HG03060 (cell line): Measurements from ENCODE around the gene CRYZL1.

ENCODE experiments used
- ATAC-seq: cut with Tn5 transposase; IDR thresholded peaks from one replicate; pipeline ENCODE4 v1.9.1; 2021; ENCODE audit warnings: low read depth, moderate number of reproducible peaks; ENCODE audit not compliant: unreplicated experiment

Gene CRYZL1

DNA sequence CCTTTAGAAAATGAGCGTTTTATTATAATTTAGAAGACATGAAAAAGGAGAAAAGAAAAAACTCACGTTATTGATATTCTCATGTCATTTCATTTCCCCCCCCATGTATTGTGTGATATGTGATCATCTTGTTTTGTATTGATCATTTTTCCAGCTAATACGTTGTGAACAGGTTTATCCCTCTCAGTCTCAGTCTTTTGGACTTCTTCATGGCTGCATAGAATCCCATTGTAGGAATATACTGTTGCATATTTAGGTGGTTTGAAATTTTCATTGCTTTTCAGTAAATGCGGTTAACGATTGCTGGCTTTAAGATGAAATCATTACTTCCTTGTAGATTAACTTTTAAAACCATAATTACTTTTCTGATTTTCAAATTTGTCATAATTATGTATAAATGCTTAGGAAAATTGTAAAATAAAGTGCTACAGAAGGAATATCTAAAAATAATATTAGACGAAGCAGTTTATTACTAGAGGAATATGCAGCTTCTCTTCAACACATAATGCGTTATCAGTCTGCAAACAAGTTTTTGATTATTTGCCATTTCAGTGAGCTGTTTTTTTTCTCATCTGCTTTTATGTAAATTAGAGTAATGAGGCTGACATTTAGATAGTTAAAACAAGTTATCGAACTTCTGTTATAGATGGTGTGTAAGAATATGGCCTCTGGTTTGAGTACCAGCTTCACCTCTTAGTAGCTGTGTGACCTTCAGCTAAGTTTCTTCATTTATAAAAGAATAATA lies 96.9 kb downstream of the CRYZL1 start:
- no peak for ATAC-seq

DNA sequence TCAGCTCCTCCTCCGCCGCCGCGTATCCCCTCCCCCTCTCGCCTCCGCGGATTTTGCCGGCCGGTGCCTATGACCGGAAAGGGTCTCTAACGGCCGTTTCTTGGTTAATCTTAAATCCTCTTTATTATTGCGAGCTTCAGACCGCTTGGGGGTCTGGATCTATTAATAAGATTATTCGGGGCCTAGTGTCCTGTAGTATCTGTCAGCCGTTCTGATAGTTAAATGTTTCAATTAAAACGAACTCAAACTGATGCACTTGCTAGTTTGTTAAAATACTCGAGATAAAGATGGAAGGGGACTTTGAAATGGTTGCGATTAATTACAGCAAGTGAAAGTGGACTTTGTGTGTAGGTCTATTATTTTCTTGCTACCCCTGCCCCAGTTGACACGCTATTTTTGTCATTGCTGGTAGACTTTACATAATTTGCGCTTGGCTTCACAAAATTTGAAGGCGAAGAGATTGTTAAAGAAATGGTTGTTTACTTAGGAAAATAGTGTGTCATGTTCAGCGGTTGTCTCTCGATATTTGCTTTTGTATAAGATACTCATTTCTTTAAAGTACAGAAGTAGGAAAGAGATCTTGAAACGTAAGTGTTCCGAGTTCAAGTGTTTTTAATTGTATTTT lies 97.9 kb downstream of the CRYZL1 start:
- ATAC-seq, result no peak

DNA sequence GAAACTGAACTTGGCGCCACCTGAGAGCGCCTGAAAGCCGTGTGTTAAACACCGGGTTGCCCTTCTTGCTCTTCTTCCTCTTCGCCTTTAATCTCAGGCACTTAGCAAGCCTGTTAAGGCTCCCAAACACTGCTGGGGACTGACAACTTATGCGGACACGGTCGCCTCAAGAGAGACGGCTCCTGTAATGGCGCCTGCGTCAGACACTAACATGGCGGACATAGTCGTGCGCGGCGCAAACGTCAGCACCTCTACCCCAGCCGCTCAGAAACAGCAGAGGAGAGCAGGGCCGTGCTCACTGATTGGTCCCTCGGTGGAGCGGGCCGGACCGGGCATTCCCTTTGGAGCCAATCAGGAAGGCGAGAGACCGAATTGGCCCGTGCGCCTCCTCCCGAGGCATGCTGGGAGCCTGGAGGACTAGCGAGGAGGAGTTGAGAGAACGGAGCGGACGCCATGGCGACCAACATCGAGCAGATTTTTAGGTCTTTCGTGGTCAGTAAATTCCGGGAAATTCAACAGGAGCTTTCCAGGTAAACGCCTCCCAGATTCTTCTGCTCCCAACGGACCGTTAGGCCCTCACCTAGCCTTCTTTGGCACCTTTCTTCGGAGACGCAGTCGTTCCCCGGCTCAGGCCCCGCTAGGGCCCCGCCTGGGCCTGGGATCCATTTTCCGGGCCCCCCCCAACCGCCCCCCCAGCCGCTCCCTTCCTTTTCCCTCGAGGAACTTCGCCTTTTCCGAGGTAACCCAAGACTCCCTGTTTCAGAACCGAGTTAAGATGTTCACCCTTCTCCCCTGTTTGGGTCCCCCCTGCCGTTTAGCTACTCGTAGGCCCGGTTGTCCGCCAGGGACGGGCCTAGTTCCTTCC lies 98.7 kb downstream of the CRYZL1 start, which contains the start of gene SON:
Gene SON, plus strand, starts transcription at position 399 of the 865 bp plus-strand sequence. Its CDS starts 55 bp downstream, at position 454.
- ATAC-seq, result peak; percentile 86

DNA sequence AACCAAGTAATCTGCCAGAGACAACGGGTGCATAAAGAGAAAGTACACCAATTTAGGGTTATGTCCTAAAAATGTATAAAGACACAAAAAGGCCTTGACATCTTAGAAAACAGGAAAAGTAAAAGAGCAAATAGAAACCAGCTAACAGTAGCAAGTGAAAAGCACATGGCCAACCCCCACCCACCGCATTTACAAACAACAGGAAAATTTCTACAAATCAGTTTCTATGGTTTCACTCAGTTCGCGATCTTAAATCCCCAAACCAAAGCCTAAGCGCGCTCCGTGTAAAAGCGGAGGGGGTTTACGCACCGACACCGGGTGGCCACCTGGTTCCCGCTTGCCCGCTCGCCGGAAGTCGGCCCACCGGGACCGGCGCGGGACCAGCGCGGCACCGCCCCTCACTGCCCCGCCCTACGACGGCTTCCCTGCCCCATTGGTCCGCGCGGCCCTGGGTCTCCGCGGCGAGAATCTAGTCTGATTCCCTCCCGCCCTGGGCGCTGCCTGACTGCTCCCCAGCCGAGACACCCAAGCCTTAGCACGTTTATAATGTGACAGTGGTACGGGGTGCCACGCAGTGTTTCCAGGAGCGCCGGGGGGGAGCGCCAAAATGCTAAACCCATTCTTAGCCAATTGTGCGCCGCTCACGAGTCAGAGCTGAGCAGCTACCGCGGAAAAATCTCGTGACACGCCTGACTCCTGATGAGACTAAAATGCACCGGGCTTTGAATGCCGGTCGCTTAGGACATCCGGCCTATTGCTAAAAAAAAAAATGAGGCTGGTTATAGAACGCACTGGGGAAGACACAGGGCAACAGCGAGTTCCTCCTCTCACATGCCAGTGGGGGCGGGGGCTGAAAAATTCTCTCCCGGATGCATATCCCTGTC lies 99.5 kb downstream of the CRYZL1 start, which contains the start of gene GART:
Gene GART, minus strand, starts transcription at position 362 of the 884 bp plus-strand sequence. CDS start 2,802 bp downstream, outside the sequence.
- ATAC-seq, result peak; percentile 19

DNA sequence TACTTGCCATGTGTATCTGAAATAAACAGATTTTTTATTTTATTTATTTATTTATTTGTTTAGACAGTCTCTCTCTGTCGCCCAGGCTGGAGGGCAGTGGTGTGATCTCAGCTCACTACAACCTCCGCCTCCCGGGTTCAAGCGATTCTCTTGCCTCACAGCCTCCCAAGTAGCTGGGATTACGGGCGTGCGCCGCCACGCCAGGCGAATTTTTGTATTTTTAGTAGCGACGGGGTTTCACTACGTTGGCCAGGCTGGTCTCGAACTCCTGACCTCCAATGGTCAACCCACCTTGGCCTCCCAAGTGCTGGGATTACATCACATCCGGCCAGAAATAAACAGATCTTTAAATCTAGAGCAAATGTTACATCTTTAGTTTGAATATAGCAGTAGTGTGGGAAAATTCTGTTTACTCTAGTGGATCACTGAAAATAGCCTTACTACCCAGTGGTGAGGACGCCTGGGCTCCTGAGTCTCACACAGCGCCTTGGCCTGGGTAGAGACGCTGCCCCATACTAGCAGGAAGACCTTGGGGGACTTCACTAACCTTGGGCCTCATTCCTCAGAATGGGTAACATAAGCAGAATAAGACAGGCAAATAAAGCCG lies 100.3 kb downstream of the CRYZL1 start:
- no peak for ATAC-seq

DNA sequence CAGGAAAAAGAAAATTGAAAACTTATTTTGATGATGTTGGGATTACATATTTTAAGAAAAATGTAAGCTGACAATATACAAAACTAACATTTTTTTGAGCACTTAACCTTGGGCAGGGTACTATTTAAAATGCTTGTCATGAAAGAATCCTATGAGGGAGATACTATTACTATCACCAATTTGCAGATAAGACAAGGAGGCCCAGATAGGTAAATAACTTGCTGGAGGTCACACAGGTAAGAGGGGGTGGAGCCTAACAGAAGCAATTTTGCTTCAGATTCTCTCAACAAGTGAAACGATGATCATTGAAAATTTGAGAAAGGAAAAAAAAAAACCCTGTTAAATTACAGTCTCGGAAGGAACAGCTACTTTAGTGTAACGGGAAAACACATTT lies 100.8 kb downstream of the CRYZL1 start:
- ATAC-seq, result no peak

DNA sequence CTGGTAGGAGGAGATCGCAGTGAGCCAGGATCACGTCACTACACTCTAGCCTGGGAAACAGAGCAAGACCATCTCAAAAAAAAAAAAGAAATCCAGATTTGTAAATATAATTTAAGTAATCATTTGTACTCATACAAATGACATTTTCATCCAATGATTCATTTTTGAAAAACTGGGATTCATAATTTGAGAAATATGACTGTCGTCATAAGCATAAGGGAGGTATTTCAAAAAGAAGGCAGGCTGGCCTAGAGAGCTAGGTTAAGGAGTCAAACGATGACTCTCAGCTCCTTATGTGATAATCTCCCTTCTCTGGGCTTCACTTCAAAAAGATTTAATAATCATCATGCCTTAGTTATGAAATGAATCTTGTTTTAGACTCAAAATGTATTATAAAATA lies 101.9 kb downstream of the CRYZL1 start:
- no peak for ATAC-seq
